ENCODE data around the gene FEM1A.
A peak's percentile ranks its signal among the peaks of the same experiment; 100 is the strongest.

DNA sequence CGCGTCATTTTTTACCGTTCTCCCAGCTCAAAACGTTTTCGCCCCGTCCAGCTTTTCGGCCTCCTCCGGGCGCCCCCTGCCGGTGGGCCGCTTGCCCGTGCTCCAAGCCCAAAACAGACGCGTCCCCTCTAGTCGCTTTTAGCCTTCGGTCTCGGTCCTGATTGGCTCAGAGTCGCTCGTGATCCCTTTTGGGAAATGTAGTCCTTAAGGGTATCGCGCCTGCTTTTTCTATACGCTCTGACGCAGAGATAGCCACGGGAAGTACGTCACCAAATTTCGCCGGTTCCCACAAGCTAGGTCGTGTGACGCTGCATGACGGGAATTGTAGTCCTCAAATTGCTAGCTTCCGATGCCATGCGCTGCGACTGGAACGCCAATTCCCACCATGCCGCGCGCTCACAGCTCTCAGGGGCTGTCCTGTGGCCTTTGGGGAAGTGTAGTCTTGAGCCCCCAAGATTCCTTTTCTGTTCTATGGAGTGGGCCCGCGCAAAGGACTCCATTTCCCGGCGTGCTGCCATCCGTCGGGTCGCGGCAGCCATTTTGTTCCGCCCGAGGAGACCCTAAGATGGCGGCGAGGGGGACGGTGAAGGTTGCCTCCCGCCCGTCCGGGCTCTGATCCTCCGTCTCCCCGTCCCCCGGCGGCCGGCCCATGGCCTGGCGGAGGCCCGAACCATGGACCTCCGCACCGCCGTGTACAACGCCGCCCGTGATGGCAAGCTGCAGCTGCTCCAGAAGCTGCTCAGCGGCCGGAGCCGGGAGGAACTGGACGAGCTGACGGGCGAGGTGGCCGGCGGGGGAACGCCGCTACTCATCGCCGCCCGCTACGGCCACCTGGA, at the start of gene FEM1A:
- TF ChIP-seq, protein P1, sequence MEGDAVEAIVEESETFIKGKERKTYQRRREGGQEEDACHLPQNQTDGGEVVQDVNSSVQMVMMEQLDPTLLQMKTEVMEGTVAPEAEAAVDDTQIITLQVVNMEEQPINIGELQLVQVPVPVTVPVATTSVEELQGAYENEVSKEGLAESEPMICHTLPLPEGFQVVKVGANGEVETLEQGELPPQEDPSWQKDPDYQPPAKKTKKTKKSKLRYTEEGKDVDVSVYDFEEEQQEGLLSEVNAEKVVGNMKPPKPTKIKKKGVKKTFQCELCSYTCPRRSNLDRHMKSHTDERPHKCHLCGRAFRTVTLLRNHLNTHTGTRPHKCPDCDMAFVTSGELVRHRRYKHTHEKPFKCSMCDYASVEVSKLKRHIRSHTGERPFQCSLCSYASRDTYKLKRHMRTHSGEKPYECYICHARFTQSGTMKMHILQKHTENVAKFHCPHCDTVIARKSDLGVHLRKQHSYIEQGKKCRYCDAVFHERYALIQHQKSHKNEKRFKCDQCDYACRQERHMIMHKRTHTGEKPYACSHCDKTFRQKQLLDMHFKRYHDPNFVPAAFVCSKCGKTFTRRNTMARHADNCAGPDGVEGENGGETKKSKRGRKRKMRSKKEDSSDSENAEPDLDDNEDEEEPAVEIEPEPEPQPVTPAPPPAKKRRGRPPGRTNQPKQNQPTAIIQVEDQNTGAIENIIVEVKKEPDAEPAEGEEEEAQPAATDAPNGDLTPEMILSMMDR (IDR thresholded peaks at IDR 0.05; ENCODE audit: low read depth, low read length, poor library complexity, severe bottlenecking), result peak; percentile 98
- no peak for TF ChIP-seq EZH2phosphoT487 (IDR thresholded peaks at IDR 0.05; ENCODE audit: borderline replicate concordance, low read length)
